H1 (cell line): ENCODE measurements around the gene TCF25. TPM values are rescaled to one million over a fixed set of nuclear protein-coding genes. Genes with fewer than 3 reads are reported as not detected.

Experiments
- CTCF ChIA-PET: fragments of 300-600 bp; sonication (Branson Sonifier 250); formaldehyde crosslinking; loops from one replicate; lab custom pipeline; 2021; ENCODE audit not compliant: partially characterized antibody; lab: Charles Lee
- POLR2A ChIA-PET: fragments of 300-600 bp; sonication (Branson Sonifier 250); formaldehyde crosslinking; loops from one replicate; lab custom pipeline; 2021; ENCODE audit warnings: inconsistent platforms; ENCODE audit not compliant: partially characterized antibody; lab: Charles Lee
- DNase-seq, 2 experiments: peaks; one replicate each; pipeline versions ENCODE4 v3.0.0 to v3.0.0-alpha.2; 2010 to 2022; ENCODE audit warnings: low spot score in 2 of 2, low read depth in 1 of 2, mixed read lengths in 1 of 2
- FAIRE-seq: peaks from 2 replicates; lab custom pipeline; 2011; peaks lifted over from hg19 to GRCh38; lab: Jason Lieb, UNC
- H2AFZ ChIP-seq: 2 replicates; pipeline ENCODE4 v1.8.1; 2012; ENCODE audit warnings: low read length, inconsistent platforms
- H2AK5ac ChIP-seq: 2 replicates; pipeline ENCODE4 v1.6.1; 2013; ENCODE audit warnings: low read depth, low read length
- H2BK120ac ChIP-seq: replicated peaks from 2 replicates; pipeline ENCODE3; 2013; ENCODE audit warnings: low read depth, low read length, inconsistent platforms
- H2BK12ac ChIP-seq: 2 replicates; pipeline ENCODE4 v1.6.1; 2013; ENCODE audit warnings: low read depth, low read length
- H2BK15ac ChIP-seq: 2 replicates; pipeline ENCODE4 v1.6.1; 2013; ENCODE audit warnings: low read length
- H2BK20ac ChIP-seq: 2 replicates; pipeline ENCODE4 v1.6.1; 2013; ENCODE audit warnings: low read length
- H2BK5ac ChIP-seq: 2 replicates; pipeline ENCODE4 v1.6.1; 2013; ENCODE audit warnings: low read depth, low read length
- H3K14ac ChIP-seq: 2 replicates; pipeline ENCODE4 v1.6.1; 2013; ENCODE audit warnings: inconsistent platforms; ENCODE audit not compliant: insufficient read length
- H3K18ac ChIP-seq: 2 replicates; pipeline ENCODE4 v1.6.1; 2013; ENCODE audit warnings: low read length; ENCODE audit errors: extremely low read depth
- H3K23ac ChIP-seq: 2 replicates; pipeline ENCODE4 v1.6.1; 2013; ENCODE audit warnings: inconsistent platforms; ENCODE audit not compliant: insufficient read length
- H3K23me2 ChIP-seq: 2 replicates; pipeline ENCODE4 v1.6.1; 2013; ENCODE audit warnings: low read depth, low read length
- H3K27ac ChIP-seq: 2 replicates; pipeline ENCODE4 v1.6.1; 2011; ENCODE audit warnings: low read depth, low read length, inconsistent platforms
- H3K27me3 ChIP-seq, 4 experiments: replicated peaks in 1 of 4; 1 replicate in 1 of 4; 2 replicates in 3 of 4; pipeline versions ENCODE4 v1.6.1 to v1.8.1; 2011 to 2013; ENCODE audit warnings: low read length in 3 of 4, mild to moderate bottlenecking in 3 of 4, inconsistent platforms in 2 of 4, mixed read lengths in 2 of 4, moderate library complexity in 1 of 4; ENCODE audit not compliant: control insufficient read depth in 3 of 4, insufficient read depth in 3 of 4; ENCODE audit errors: extremely low read depth in 1 of 4
- H3K36me3 ChIP-seq, 4 experiments: 2 replicates each; pipeline versions ENCODE4 v1.6.1 to v1.8.1; 2011 to 2013; ENCODE audit warnings: mild to moderate bottlenecking in 4 of 4, low read length in 3 of 4, moderate library complexity in 2 of 4, control low read depth in 1 of 4, inconsistent platforms in 1 of 4; ENCODE audit not compliant: insufficient read depth in 4 of 4, control insufficient read depth in 2 of 4
- H3K4ac ChIP-seq: replicated peaks from 2 replicates; pipeline ENCODE3; 2013; ENCODE audit warnings: low read length, low read depth, mixed read lengths, inconsistent platforms; ENCODE audit not compliant: insufficient read length
- H3K4me1 ChIP-seq, 4 experiments: replicated peaks in 1 of 4; 1 replicate in 1 of 4; 2 replicates in 3 of 4; pipeline versions ENCODE4 v1.6.1 to v1.8.1; 2011 to 2013; ENCODE audit warnings: low read length in 3 of 4, inconsistent platforms in 2 of 4, mixed read lengths in 1 of 4; ENCODE audit not compliant: insufficient read depth in 4 of 4, control insufficient read depth in 3 of 4
- H3K4me2 ChIP-seq, 2 experiments: 2 replicates each; pipeline versions ENCODE4 v1.6.1 to v1.8.1; 2011 to 2013; ENCODE audit warnings: low read depth in 2 of 2, low read length in 2 of 2, control low read depth in 1 of 2, inconsistent platforms in 1 of 2, mild to moderate bottlenecking in 1 of 2; ENCODE audit not compliant: insufficient read depth in 1 of 2
- H3K4me3 ChIP-seq, 4 experiments: fragments of 200-600, 300-600 bp in 1 of 4; sonication (generic), shearing (Covaris generic), sonication (Bioruptor Twin) in 1 of 4; 2 replicates each; pipeline versions ENCODE4 v1.5.1 to v1.8.1; 2011 to 2016; ENCODE audit warnings: low read length in 4 of 4, low read depth in 3 of 4, control low read depth in 2 of 4, inconsistent platforms in 2 of 4, mild to moderate bottlenecking in 2 of 4, mixed read lengths in 1 of 4, moderate library complexity in 1 of 4; ENCODE audit not compliant: insufficient read depth in 2 of 4; ENCODE audit errors: extremely low read depth in 1 of 4
- H3K56ac ChIP-seq: replicated peaks from 2 replicates; pipeline ENCODE3; 2013; ENCODE audit warnings: low read depth, mild to moderate bottlenecking, mixed read lengths, low read length, inconsistent platforms; ENCODE audit not compliant: insufficient read length
- H3K79me1 ChIP-seq: 2 replicates; pipeline ENCODE4 v1.6.1; 2013; ENCODE audit warnings: low read depth, low read length, control low read depth
- H3K79me2 ChIP-seq, 2 experiments: 2 replicates each; pipeline versions ENCODE4 v1.6.1 to v1.8.1; 2012 to 2013; ENCODE audit warnings: low read length in 2 of 2, mild to moderate bottlenecking in 2 of 2, inconsistent platforms in 1 of 2; ENCODE audit not compliant: insufficient read depth in 2 of 2, control insufficient read depth in 1 of 2
- H3K9ac ChIP-seq, 4 experiments: replicated peaks in 1 of 4; 1 replicate in 1 of 4; 2 replicates in 3 of 4; pipeline versions ENCODE4 v1.6.1 to v1.8.1; 2011 to 2013; ENCODE audit warnings: low read depth in 3 of 4, low read length in 3 of 4, control low read depth in 2 of 4, mild to moderate bottlenecking in 2 of 4, moderate library complexity in 2 of 4, inconsistent platforms in 1 of 4; ENCODE audit errors: extremely low read depth in 1 of 4
- H3K9me3 ChIP-seq, 2 experiments: 2 replicates each; pipeline versions ENCODE4 v1.6.1 to v1.8.1; 2012 to 2013; ENCODE audit warnings: mild to moderate bottlenecking in 2 of 2, moderate library complexity in 2 of 2, control low read depth in 1 of 2, inconsistent platforms in 1 of 2, low read depth in 1 of 2, low read length in 1 of 2, mixed read lengths in 1 of 2; ENCODE audit not compliant: insufficient read depth in 2 of 2
- H4K20me1 ChIP-seq, 2 experiments: replicated peaks in 1 of 2; 2 replicates each; pipeline versions ENCODE3 to v1.8.1; 2011 to 2013; ENCODE audit warnings: inconsistent platforms in 2 of 2, low read length in 2 of 2, mild to moderate bottlenecking in 1 of 2; ENCODE audit not compliant: insufficient read depth in 2 of 2, control insufficient read depth in 1 of 2
- H4K5ac ChIP-seq: 2 replicates; pipeline ENCODE4 v1.6.1; 2013; ENCODE audit warnings: low read length, low read depth, mixed read lengths, inconsistent platforms; ENCODE audit not compliant: insufficient read length
- H4K8ac ChIP-seq: 2 replicates; pipeline ENCODE4 v1.8.0; 2013; ENCODE audit warnings: mild to moderate bottlenecking, moderate library complexity, low read length, inconsistent platforms; ENCODE audit not compliant: insufficient read depth; ENCODE audit errors: extremely low read depth
- H4K91ac ChIP-seq: replicated peaks from 2 replicates; pipeline ENCODE3; 2013; ENCODE audit warnings: low read length, mixed read lengths, inconsistent platforms; ENCODE audit not compliant: insufficient read length
- ASH2L ChIP-seq: fragments of 200-600, 300-600 bp; sonication (generic); IDR thresholded peaks from one replicate; pipeline ENCODE4 v1.7.1; 2017; ENCODE audit warnings: low read length
- BACH1 ChIP-seq: IDR thresholded peaks from 2 replicates; pipeline ENCODE4 v1.6.1; 2012; ENCODE audit warnings: low read length, improper control_type of control experiment
- CHD2 ChIP-seq: IDR thresholded peaks from 2 replicates; pipeline ENCODE4 v1.6.1; 2012; ENCODE audit warnings: low read length, improper control_type of control experiment
- JUN ChIP-seq: IDR thresholded peaks from 2 replicates; pipeline ENCODE4 v1.6.1; 2011; ENCODE audit warnings: low read depth, mild to moderate bottlenecking, improper control_type of control experiment, low read length
- RXRA ChIP-seq: IDR thresholded peaks from 2 replicates; pipeline ENCODE4 v1.6.1; 2011; ENCODE audit warnings: low read depth, mild to moderate bottlenecking, low read length, moderate library complexity; ENCODE audit not compliant: insufficient read depth
- SRF ChIP-seq: IDR thresholded peaks from 2 replicates; pipeline ENCODE4 v1.6.1; 2011; ENCODE audit warnings: mild to moderate bottlenecking, low read depth, low read length, moderate library complexity
- WGBS, 2 experiments: shearing (Covaris generic) in 1 of 2; methylation state at CpG; one replicate each; pipeline versions ENCODE4 v1.1.6 to v1.1.7; 2013 to 2015; ENCODE audit warnings: low lambda C conversion rate in 2 of 2, mixed read lengths in 2 of 2, inconsistent platforms in 1 of 2, low coverage in 1 of 2, missing lambda C conversion rate in 1 of 2; ENCODE audit not compliant: insufficient replicate concordance in 2 of 2, insufficient coverage in 1 of 2, insufficient read length in 1 of 2; ENCODE audit errors: extremely low coverage in 1 of 2, missing lambda C conversion rate in 1 of 2; 5-methylcytosine and 5-hydroxymethylcytosine counted together
- polyA plus RNA-seq, 7 experiments: library from polyadenylated mRNA; depleted of rRNA in 3 of 7; stranded (reverse) in 5 of 7; unstranded in 2 of 7; fragments of >200 nt in 5 of 7; fragments of 200-250 nt in 2 of 7; gene quantifications; 1 replicate in 5 of 7; 2 replicates in 1 of 7; 4 replicates in 1 of 7; pipeline versions ENCODE4 v1.2.1 to v1.2.3, GENCODE V29; 2011 to 2013; ENCODE audit warnings: missing spikeins in 2 of 7, mixed read lengths in 2 of 7
- total RNA-seq: library from RNA; stranded (reverse); fragmentation: NEBNext Ultra II Directional; extraction: Animal tissue kit (Norgen Biotek cat#: 25700); gene quantifications from 2 replicates; pipeline ENCODE4 v1.2.1, GENCODE V29; 2021

TCF25 gene
- total and polyA plus RNA-seq, 2 of the 8 experiments (the other 6 are each of a cell fraction or from before 2014, with no cell fraction given): 78.1 to 102 TPM

GRCh38 chr16:89907055-89907814 lies 33.8 kb downstream of the TCF25 start:
- Histone ChIP-seq H4K91ac (no peak overlapping the region), H3K9ac (no peak overlapping the region; a peak in 1 of 7 replicates), H2AFZ (no peak overlapping the region), H3K4me1 (peaks cover 0 to 2% (median 0%) of the 10 kb centered on the region in 4 experiments; a peak in 4 of 7 replicates), H3K79me1 (no peaks in the 10 kb centered on the region), H3K56ac (no peak overlapping the region), H3K23ac (no peak overlapping the region), H3K4me2 (no peak overlapping the region), H3K18ac (no peak overlapping the region), H2BK20ac (no peak overlapping the region), H2BK120ac (no peak overlapping the region), H2BK5ac (no peak overlapping the region), H4K8ac (no peak overlapping the region), H2BK15ac (no peak overlapping the region), H2AK5ac (no peak overlapping the region), H4K5ac (no peak overlapping the region), H3K27me3 (no peaks in the 10 kb centered on the region), H3K36me3 (peaks cover 2 to 17% (median 9%) of the 10 kb centered on the region in 4 experiments; a peak in 7 of 8 replicates), H3K4me3 (no peak overlapping the region), H3K79me2 (no peaks in the 10 kb centered on the region), H2BK12ac (no peak overlapping the region), H3K14ac (no peak overlapping the region), H3K9me3 (peaks cover 0 to 19% of the 10 kb centered on the region in 2 experiments; a peak in 3 of 4 replicates), H3K23me2 (no peaks in the 10 kb centered on the region; the same call in 1 of the 2 replicates), H3K27ac (no peak overlapping the region), H3K4ac (no peak overlapping the region), H4K20me1 (no peaks in the 10 kb centered on the region)
- ChIA-PET CTCF (interaction anchor here (3.7 to 5.9 kb wide), 3 partner anchors 12 to 46 kb away, joined by 18 to 70 read pairs (median 41); partner anchors contain the start of genes MC1R and TUBB3), POLR2A (interaction anchor here (0.9 to 6.5 kb wide), 6 partner anchors 9 to 78 kb away, joined by 3 to 71 read pairs (median 4); partner anchors contain the start of genes MC1R, SPIRE2 and TUBB3)
- DNase-seq (no peak), FAIRE-seq (no peak)
- 95% methylated on average over 6 of the region's 13 CpGs; no CpG with 5 or more reads in 1 of the 2 experiments for WGBS, 2 experiments
- TF ChIP-seq JUN (no peak), ASH2L (no peak), CHD2 (no peak), RXRA (no peak), BACH1 (no peak), SRF (no peak)
